Stimulated activated CD4-positive, alpha-beta T cell treated with anti-CD3 and anti-CD28 coated beads, Interleukin-4, amount 100 ng/mL, for 4 hours (primary cell): Measurements from ENCODE around the gene BRSK2.
"Not testable (repeated sequence)": the region's sequence is repeated elsewhere in the genome, so short reads cannot be mapped to it uniquely, and the experiment has no call there.

Experiments used
- DNase-seq, 2 experiments: peaks; one replicate each; pipeline ENCODE4 v3.0.0-alpha.2; 2020

The BRSK2 gene

DNA sequence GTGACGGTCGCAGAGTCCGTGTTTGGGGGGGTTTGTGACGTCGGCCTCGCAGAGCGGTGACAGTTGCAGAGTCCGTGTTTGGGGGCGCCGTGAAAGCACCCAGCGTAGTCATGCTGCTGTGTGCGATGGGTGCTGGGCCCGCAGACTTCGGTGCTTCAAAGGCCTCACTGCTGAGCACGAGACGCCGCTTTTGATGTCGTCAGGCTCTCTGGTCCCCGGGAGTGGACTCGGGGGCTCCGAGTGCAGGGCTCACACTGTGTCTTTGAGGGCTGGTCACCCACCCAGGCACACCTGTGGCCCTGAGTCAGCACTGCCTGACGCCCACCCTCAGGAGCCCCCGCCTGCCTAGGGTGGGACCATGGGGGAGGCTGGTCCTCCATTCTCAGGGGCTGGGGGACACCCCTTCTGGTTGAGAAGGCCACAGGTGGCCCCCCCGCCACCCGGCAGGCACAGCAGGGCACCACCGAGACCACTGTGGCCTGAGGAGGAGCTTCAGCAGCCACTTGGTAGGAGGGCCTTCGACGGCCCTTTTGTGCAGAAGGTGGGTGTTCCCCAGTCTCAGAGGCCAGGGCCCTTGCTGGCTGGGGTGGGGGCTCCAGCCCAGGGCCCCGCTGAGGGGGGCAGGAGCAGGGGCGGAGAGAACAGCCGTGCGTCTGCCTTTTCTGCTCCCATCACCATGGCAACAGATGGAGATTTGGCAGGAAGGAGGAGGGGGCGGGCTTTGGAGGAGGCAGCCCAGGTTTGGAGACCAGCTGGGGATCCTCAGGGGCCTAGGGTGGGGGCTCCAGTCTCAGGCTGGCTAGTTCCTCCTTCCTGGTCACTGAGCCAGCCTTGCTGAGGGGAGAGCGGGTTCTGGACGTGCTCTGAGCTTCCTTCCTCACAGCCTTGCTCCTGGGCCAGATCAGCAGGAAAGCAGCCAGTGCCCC is 20.9 kb downstream of the BRSK2 start:
- DNase-seq: no peak

DNA sequence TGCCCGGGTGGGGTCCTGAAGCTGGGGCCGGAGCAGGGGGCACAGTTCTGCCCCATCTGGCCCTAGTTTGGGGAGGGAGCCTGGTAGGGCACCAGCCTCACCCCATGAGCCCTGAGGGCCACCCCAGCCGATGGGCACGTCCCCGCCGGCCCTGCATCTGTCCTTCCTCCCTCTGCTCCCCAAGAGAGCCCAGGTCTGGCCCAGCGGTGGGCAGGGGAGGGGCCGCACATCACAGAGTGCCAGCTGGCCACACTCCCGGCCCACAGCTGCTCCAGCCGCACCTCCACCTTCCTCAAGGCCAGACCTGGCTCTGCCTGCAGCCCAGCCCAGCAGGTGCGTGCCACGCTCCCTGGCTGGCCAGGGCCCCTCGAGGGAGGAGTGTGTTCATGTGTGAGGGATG is 21.6 kb downstream of the BRSK2 start:
- no peak for DNase-seq

DNA sequence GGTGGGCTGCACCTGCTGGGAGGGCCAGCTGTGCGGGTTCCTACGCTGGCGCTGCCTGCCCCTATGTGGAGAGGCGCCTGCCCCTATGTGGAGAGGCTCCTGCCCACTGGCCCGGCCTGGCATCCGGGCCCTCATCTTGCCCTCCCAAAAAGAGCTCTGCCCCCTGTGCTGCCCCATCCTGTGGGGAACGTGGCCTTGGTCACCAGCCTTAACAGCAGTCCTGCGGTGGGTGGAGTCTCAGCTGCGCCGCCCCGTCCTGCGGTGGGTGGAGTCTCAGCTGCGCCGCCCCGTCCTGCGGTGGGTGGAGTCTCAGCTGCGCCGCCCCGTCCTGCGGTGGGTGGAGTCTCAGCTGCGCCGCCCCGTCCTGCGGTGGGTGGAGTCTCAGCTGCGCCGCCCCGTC is 22.0 kb downstream of the BRSK2 start:
- not testable (repeated sequence) for DNase-seq

DNA sequence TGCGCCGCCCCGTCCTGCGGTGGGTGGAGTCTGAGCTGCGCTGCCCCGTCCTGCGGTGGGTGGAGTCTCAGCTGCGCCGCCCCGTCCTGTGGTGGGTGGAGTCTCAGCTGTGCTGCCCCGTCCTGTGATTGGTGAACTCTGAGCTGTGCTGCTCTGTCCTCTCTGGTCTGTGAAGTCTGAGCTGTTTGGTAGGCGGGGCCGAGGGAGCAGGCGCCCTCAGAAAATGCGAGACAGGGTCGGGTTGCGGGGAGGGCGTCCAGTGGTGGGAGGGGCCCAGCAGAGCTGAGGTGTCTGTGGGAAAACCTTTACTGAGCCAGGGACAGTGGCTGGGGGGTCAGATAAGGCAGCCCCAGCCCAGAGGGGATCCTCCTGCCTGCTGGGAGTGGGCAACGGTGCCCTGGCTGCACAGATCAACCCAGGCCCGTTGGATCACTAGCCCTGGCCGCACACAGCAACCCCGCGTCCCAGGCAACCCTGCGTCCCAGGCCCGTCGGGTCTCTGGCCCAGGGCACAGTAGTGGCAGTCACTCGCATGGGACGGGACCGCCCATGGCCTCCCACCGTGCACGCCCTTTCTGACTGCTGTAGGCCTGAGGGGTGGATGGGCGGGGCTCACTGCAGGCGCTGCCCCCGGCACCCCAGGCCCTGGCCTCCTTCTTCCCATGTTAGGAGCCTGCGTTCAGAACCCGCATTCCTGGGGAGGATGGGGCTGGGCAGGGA is 22.8 kb downstream of the BRSK2 start:
- no peak for DNase-seq

DNA sequence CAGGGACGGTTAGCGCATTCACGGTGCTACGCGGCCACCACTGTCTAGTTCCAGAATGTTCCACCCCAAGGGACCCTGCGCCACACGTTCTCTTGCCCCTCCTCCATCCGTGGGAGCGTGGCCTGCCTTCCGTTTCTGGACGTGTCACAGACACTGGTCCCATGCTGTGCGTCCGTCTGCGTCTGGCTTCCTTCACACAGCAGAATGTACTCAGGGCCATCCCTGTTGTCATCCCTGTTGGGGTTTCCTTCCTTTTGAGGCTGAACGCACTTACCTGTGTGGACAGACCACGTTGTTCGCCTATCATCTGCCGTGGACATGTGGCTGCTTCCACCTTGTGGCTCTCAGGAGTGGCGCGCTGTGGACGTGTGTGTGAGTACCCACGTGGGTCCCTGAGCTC is 24.9 kb downstream of the BRSK2 start:
- DNase-seq: no peak

DNA sequence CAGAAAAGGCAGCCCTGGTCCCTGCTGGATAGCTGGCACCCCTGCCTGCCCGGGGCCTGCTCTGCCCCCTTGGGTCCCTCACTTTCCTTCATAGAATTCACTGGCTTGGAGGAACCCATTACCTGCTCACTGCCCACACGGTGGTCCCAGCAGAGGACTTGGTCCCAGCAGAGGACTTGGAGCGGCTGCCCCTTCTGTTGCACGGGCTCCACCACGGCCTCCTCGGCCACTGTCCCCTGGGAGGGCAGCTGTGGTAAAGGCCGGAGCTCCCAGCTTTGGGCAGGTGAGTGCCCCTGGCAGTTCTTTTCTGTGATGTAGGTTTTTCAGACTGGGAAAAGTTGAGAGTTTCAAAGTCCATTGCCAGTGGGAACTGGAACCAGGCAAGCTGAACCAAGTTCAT is 25.9 kb downstream of the BRSK2 start:
- no peak for DNase-seq

DNA sequence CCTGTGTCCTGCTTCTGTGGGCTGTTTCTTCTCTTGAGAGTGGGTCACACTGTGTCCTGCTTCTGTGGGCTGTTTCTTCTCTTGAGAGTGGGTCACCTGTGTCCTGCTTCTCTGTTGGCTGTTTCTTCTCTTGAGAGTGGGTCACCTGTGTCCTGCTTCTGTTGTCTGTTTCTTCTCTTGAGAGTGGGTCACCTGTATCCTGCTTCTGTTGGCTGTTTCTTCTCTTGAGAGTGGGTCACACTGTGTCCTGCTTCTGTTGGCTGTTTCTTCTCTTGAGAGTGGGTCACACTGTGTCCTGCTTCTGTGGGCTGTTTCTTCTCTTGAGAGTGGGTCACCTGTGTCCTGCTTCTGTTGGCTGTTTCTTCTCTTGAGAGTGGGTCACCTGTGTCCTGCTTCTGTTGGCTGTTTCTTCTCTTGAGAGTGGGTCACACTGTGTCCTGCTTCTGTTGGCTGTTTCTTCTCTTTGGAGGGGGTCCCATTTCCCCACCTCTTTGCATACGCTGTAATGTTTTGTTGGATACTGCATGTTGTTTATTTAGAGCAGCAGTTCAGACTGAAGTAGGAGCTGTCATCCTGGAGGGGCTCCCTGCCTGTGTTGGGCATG is 28.6 kb downstream of the BRSK2 start:
- DNase-seq: not testable (repeated sequence)

DNA sequence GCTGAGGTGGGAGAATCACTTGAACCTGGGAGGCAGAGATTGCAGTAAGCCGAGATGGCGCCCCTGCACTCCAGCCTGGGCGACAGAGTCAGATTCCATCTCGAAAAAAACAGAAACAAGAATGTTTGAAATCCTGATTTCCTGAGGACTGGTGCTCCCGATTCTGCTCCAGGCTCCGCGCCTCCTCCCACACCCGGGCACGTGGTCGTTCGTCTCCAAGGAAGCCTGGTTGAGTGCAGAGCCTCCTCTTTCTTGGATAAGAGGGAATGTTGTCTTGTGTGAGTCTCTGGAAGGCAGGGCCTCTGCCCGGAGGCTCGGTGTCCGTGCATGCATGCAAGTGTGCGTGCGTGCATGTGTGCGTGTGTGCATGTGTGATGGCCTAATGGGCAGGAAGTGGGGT is 30.1 kb downstream of the BRSK2 start:
- DNase-seq: no peak

DNA sequence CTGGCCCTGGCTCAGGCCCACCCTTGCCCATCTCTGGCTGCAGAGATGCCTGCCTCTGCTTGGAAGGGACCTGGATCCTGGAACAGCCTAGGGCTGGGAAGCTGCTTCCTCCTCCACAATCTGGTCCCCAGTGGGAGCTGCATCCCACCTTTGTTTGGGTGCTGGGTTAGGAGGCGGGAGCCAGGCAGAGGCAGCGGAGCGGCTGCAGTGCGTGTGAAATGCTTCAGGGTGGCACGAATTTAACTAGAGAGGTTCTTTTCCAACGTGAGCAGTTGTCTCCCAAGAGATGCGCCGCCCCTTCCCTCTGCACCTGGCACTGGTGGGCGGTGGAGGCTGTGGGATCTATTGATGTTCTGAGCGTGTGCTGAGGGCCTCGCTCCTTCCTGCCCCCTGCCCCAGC is 31.6 kb downstream of the BRSK2 start:
- no peak for DNase-seq

DNA sequence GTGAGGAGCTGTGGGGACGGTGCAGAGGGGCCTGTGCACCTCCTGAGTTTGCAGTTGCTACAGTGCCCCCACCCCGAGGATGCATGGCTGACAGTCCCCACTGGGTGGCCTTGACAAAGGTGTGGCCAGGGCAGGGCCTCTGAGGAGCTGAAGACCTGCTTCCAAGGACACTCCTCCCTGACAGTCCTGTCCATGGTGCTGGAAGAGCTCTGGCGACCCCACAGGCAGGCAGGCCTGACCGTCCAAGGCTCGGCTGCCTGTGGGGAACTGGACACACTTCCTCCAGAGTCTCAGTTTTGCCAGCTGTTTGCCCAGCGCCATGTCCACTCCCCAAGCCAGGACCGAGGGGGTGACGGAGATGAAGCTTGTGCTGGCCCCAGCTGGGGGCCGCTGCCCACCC is 32.7 kb downstream of the BRSK2 start:
- DNase-seq: no peak

DNA sequence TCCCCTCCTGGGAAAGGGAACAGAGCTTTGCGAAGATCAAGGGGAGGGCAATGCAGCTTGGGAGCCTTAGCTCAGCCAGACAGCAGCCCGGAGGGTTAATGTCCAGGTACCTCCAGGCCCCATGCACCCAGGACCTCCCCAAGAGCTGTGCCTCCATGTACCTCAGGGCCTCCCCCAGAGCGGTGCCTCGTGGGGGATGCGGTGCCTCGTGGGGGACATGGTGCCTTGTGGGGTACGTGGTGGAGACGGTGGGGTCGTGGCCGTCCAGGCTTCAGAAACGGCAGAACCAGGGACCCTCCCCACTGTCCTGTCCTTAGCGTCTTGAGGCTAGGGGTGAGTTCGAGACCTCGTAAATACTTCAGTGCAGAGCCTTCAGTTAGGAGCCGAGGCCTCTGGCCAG is 33.2 kb downstream of the BRSK2 start:
- DNase-seq: no peak

DNA sequence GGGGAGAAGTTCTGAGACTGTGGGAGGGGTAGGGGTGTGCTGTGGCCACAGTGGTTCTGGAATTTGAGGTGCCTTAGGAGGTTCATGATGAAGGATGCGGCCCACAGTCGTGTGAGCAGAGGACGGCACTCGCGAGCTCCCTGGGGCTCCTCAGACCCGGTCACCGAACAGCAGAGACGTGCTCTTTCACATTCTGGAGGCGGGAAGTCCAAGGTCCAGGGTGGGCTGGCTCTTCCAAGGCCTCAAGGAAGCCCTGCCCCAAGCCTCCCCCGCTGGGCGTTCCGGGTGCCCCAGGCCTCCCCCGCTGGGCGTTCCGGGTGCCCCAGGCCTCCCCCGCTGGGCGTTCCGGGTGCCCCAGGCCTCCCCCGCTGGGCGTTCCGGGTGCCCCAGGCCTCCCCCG is 33.7 kb downstream of the BRSK2 start:
- not testable (repeated sequence) for DNase-seq

DNA sequence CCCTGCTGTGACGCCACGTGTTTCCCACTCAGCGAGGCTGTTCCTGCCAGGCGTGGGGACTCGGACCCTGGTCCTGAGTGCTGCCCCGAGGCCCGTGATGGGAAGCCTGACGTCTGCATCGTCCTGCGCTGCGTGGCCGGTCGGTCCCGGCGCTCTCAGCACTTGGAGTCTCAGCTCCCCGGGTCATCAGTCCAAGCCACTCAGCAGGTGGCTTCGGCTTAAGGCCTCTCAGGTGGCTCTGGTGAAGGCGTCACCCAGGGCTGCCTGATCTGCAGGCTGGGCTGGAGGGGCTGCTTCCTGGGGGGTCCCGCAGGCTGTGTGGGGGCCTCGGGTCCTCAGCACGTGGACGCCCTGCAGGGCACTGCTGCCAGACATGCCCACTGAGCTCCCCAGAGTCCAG is 35.3 kb downstream of the BRSK2 start:
- no peak for DNase-seq

DNA sequence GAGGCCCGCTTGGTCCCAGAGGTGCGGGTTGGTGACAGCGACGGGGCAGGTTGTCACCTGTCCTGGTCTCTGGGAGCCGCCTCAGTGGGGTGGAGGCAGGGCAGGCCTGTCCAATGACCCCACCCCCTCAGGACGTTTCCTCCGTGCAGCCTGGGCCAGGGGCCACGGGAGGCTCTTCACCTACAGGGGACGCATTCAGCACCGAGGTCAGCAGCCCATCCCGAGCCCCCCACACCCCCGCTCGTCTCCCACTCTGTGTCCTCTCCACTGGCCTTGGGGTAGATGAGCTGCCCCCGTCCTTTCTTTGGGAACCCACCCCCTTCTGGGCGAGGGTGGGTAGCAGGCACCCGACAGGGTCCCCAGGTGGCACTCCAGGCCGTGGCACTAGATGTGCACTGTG is 35.7 kb downstream of the BRSK2 start:
- DNase-seq: no peak

DNA sequence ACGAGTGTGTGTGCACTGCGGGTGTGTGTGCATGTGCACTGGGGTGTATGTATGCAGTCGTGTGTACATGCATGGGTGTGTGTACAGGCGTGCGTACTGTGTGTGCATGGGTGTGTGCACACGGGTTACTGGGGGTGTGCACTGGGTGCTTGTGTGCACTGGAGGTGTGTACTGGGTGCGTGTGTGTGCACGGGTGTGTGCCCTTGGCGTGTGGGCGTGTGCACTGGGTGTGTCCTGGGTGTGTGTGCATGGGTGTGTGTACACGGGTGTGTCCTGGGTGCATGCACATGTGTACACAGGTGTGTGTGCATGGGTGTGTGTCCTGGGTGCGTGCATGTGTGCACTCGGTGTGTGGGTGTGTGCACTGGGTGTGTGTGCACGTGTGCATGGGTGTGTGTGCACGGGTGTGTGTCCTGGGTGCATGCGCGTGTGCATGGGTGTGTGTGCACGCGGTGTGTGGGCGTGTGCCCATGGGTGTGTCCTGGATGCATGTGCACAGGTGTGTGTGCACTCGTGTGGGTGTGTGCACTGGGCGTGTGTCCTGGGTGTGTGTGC is 39.1 kb downstream of the BRSK2 start:
- no peak for DNase-seq

DNA sequence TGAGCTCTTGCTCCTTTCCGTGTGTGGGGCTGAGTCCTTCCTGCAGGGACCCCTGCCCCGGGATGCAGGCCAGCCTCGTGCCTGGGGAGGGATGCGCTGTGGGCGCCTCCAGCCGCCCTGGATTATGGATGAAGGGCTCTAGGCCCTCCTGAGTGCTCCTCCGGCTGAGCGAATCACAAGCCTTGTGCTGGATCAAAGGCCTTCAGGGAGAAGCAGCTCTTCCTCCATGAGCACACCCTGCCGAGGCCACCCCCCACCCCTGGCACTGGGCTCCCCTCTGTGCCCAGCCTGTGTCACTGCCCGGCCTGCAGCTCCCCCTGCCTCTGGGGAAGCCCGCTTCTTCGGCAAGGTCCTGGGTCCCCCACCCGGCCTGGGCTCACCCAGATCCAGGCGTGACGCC is 43.8 kb downstream of the BRSK2 start:
- no peak for DNase-seq

DNA sequence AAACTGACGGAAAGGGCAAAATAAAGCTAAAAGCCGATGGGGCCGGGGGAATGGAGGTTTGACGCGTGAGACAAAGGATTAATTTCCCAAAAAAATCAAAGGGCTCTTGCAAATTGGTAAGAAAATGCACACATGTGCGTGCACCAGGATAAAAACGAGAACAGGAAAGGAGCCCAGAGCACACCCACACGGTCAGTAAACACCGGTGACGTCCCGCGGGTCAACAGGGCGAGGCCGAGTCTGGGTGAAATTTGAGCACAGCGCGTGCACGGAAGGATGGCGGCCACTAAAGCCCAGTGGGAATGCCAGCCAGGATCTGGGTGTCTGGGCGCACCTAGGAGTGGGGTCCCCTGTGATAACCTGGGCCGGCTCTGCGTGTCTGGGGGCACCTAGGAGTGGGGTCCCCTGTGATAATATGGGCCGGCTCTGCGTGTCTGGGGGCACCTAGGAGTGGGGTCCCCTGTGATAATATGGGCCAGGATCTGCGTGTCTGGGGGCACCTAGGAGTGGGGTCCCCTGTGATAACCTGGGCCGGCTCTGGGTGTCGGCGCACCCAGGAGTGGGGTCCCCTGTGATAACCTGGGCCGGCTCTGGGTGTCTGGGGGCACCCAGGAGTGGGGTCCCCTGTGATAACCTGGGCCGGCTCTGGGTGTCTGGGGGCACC is 44.4 kb downstream of the BRSK2 start:
- no peak for DNase-seq

DNA sequence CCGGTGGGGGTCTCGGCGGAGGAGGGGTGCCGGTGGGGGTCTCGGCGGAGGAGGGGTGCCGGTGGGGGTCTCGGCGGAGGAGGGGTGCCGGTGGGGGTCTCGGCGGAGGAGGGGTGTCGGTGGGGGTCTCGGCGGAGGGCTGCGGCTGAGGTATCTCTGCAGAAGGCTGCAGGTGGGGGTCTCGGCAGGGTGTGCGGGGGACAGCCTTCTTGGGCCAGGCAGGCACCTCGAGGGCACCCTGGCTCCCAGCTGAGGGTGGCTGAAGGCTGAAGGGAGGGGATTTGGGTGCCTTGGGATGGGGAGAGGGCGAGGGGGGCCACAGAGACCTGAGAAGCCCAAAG is 45.7 kb downstream of the BRSK2 start:
- not testable (repeated sequence) for DNase-seq

DNA sequence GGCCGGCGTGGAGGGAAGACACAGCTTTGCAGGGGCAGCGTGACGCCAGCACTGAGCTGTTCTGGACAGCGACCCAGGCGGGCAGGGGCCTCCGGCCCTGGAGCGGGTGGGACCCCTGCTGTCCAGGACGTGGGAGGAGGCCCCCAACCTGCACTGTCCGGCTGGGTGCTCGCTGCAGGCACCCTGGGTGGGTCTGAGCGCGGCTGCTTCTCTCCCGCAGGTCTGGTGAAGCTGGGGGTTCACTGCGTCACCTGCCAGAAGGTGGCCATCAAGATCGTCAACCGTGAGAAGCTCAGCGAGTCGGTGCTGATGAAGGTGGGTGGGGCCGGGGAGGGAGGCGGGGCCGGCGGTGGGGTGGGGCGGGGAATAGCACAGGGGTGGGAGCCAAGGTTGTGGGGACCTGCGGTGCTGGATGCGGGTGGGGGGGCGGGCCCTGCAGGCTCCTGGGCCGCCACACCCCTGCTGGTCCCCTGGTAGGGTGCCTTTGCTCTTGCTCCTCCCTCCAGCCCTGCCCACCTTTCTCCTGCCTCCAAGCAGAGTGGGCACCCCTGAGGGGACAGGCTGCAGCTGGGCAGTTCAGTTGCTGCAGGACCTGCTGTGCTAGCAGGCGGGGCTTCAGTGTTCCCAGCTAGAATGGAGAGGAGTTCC is 46.2 kb downstream of the BRSK2 start:
- no peak for DNase-seq

DNA sequence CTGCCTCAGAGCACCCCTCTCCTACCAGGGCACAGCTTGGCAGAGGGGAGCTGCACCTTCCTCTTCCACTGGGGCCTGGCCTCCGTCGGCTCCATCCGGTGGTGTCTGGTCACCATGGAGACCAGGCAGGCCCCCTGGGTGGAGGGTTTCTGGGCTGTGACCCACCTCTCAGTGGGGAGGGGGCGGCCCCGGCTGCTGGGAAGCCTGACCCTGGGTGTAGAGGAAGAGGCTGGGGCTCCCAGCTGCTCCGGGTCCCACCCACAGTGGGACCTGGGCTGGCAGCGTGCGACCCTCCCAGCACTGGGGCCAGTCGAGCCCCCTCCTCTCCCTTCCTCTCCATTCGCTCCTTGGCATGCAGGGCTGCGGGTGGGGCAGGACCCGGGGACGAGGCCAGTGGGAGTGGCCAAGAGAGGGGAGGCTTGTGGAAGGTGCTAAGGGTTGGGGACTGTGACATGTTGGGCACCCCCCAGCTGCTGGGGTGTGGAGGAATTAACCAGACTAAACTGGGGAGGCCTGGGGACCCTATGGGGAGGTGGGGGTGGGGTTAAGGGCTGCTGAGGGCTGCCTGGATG is 46.8 kb downstream of the BRSK2 start:
- DNase-seq: no peak

DNA sequence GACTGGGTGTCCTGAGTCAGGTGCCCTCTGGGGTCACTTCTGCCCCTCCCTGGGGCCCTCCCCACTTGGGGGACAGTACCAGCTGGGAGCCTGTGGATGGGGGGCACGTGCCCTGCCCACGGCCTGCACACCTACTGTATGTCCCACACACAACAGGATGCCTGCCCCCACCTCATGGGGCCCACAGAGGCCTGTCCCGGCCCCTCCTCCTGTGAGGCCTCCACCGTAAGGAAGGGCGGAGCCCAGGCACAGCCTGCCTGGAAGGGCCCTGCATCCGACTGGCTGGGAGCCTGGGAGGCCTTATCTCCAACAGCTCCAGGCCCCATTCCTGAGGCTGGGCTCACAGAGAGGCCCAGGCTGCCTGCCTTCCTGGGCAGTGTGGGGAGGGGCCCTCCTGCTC is 47.8 kb downstream of the BRSK2 start:
- no peak for DNase-seq

DNA sequence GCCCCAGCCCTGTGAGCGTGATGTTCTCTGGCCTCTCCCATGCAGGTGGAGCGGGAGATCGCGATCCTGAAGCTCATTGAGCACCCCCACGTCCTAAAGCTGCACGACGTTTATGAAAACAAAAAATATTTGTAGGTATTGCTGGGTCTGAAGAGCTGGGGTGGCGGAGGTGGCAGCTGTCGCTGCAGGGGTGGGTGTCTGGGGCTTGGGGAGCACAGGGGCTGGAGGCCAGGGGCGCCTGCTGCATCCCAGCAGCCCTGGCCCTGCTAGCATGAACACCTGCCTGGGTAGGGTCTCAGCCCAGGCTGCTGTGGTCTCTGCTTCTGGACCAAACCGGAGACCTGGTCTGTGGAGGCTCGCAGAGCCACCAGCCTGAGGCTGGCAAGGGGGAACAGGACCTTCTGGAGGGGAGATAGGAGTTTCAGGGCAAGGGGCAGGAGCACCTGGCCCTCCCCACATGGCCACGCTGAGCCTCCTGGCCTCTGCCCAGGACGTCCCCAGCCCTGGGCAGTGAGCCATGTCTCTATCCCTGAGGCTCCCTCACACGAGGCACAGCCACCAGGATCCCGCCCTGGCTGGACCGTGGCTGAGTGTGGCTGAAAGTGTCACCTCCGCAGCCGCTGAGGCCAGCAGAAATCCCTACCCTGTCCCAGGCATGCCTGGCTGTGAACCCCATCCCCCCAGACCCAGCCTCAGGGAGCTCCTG is 48.7 kb downstream of the BRSK2 start:
- DNase-seq: no peak
